Renal cortical epithelial cell (primary cell): Measurements from ENCODE around the gene NDUFA11. TPM values are rescaled to one million over a fixed set of nuclear protein-coding genes. Genes with fewer than 3 reads are reported as not detected.
"Not testable (repeated sequence)": the region's sequence is repeated elsewhere in the genome, so short reads cannot be mapped to it uniquely, and the experiment has no call there.

ENCODE experiments used
- DNase-seq: peaks from one replicate; pipeline ENCODE4 v3.0.0-alpha.2; 2011; ENCODE audit warnings: low read depth
- total RNA-seq: library from RNA; depleted of rRNA; stranded (reverse); fragments of >200 nt; gene quantifications from 2 replicates; pipeline ENCODE4 v1.2.3, GENCODE V29; 2014

The NDUFA11 gene
- total RNA-seq, 1 donor from 2014 or later: 104 TPM

- DNase-seq: no peak
Observed at GRCh38 chr19:5890099-5890498, 13.5 kb downstream of the NDUFA11 start.

GRCh38 chr19:5889288-5889971 lies 14.2 kb downstream of the NDUFA11 start:
- DNase-seq: no peak

- not testable (repeated sequence) for DNase-seq
Observed at GRCh38 chr19:5884065-5884811, 19.4 kb downstream of the NDUFA11 start.

- not testable (repeated sequence) for DNase-seq
Observed at GRCh38 chr19:5883157-5883873, 20.3 kb downstream of the NDUFA11 start.

- DNase-seq: no peak
Observed at GRCh38 chr19:5882421-5882968, 21.1 kb downstream of the NDUFA11 start.

- no peak for DNase-seq
Observed at GRCh38 chr19:5881543-5882299, 21.9 kb downstream of the NDUFA11 start.

GRCh38 chr19:5880604-5881078 lies 22.9 kb downstream of the NDUFA11 start:
- DNase-seq: peak; percentile 73

- no peak for DNase-seq
Observed at GRCh38 chr19:5880196-5880595, 23.4 kb downstream of the NDUFA11 start.

GRCh38 chr19:5877882-5878281 lies 25.7 kb downstream of the NDUFA11 start:
- DNase-seq: no peak

GRCh38 chr19:5877427-5877826 lies 26.2 kb downstream of the NDUFA11 start:
- no peak for DNase-seq

GRCh38 chr19:5874496-5874895 lies 29.1 kb downstream of the NDUFA11 start:
- DNase-seq: peak; percentile 49

- no peak for DNase-seq
Observed at GRCh38 chr19:5873617-5874199, 29.9 kb downstream of the NDUFA11 start.

GRCh38 chr19:5870986-5871394 lies 32.6 kb downstream of the NDUFA11 start:
- DNase-seq: no peak

GRCh38 chr19:5867201-5868136 lies 36.1 kb downstream of the NDUFA11 start:
- no peak for DNase-seq

- DNase-seq: no peak
Observed at GRCh38 chr19:5865772-5866171, 37.8 kb downstream of the NDUFA11 start.

- no peak for DNase-seq
Observed at GRCh38 chr19:5864725-5865486, 38.7 kb downstream of the NDUFA11 start.

GRCh38 chr19:5864013-5864720 lies 39.4 kb downstream of the NDUFA11 start:
- DNase-seq: no peak

- no peak for DNase-seq
Observed at GRCh38 chr19:5863030-5863665, 40.4 kb downstream of the NDUFA11 start.
